ENCODE data around the gene AEBP2. TPM values are rescaled to one million over a fixed set of nuclear protein-coding genes. Genes with fewer than 3 reads are reported as not detected.

AEBP2 gene
- polyA plus RNA-seq, 1 donor (not counting 4 experiments of a cell fraction or from before 2014, with no cell fraction given): 19.6 TPM

GRCh38 chr12:19458733-19459132 is 19.4 kb downstream of the AEBP2 start:
- Histone ChIP-seq H3K27ac (ENCODE audit: control insufficient read depth, insufficient read depth, low read length) (no peak overlapping the region), H3K9ac (ENCODE audit: control insufficient read depth, extremely low read depth, insufficient read depth, low read length) (no peak overlapping the region), H4K20me1 (ENCODE audit: control insufficient read depth, extremely low read depth, insufficient read depth, low read length) (peaks cover 5% of the 10 kb centered on the region), H3K4me3 (ENCODE audit: control insufficient read depth in 2 of 3, extremely low read depth in 1 of 3, insufficient read depth in 2 of 3, low read depth in 1 of 3, low read length in 3 of 3) (no peak overlapping the region), H3K9me3 (ENCODE audit: control insufficient read depth, low read depth, low read length) (no peaks in the 10 kb centered on the region), H2AFZ (ENCODE audit: control insufficient read depth, low read length) (no peak overlapping the region), H3K36me3 (ENCODE audit: control insufficient read depth in 2 of 2, extremely low read depth in 1 of 2, insufficient read depth in 2 of 2, low read length in 2 of 2) (no peaks in the 10 kb centered on the region), H3K27me3 (ENCODE audit: control insufficient read depth, extremely low read depth, insufficient read depth, low read length) (no peaks in the 10 kb centered on the region), H3K9me1 (ENCODE audit: control insufficient read depth, extremely low read depth, insufficient read depth, low read length) (no peaks in the 10 kb centered on the region), H3K79me2 (ENCODE audit: control insufficient read depth, insufficient read depth, low read length) (peaks cover 87% of the 10 kb centered on the region), H3K4me1 (ENCODE audit: control insufficient read depth, extremely low read depth, insufficient read depth, low read length) (no peaks in the 10 kb centered on the region), H3K4me2 (ENCODE audit: control insufficient read depth, extremely low read depth, insufficient read depth, low read depth, low read length) (no peak overlapping the region)
- TF ChIP-seq CTCF (optimal IDR thresholded peaks at IDR 0.05 in 1 of 3, IDR thresholded peaks at IDR 0.05 in 1 of 3, conservative IDR thresholded peaks at IDR 0.05 in 1 of 3; ENCODE audit: extremely low read depth in 1 of 3, insufficient read depth in 2 of 3, low read length in 3 of 3) (no peak), EZH2 (IDR thresholded peaks at IDR 0.05; ENCODE audit: low read length) (no peak)
- no peak for FAIRE-seq
- DNase-seq (ENCODE audit: low read depth, low spot score): no peak
- dilution Hi-C loops (cut with MboI; ENCODE audit: extremely low pct_ligation_motif_present, low sequenced_read_pairs): no loop called here

GRCh38 chr12:19461999-19462398 is 22.7 kb downstream of the AEBP2 start:
- H3K79me2 ChIP-seq (ENCODE audit: control insufficient read depth, insufficient read depth, low read length): peaks cover 59% of the 10 kb centered on the region
- TF ChIP-seq CTCF (optimal IDR thresholded peaks at IDR 0.05 in 1 of 3, IDR thresholded peaks at IDR 0.05 in 1 of 3, conservative IDR thresholded peaks at IDR 0.05 in 1 of 3; ENCODE audit: extremely low read depth in 1 of 3, insufficient read depth in 2 of 3, low read length in 3 of 3) (no peak), EZH2 (IDR thresholded peaks at IDR 0.05; ENCODE audit: low read length) (no peak)
- no peak for FAIRE-seq

More at GRCh38 chr12:19461999-19462398, 22.7 kb downstream of the AEBP2 start:
- dilution Hi-C loops (cut with MboI; ENCODE audit: extremely low pct_ligation_motif_present, low sequenced_read_pairs): no loop called here
- H3K27me3 ChIP-seq (ENCODE audit: control insufficient read depth, extremely low read depth, insufficient read depth, low read length): no peaks in the 10 kb centered on the region
- H3K9me1 ChIP-seq (ENCODE audit: control insufficient read depth, extremely low read depth, insufficient read depth, low read length): no peaks in the 10 kb centered on the region
- H3K27ac ChIP-seq (ENCODE audit: control insufficient read depth, insufficient read depth, low read length): no peak overlapping the region
- H3K9ac ChIP-seq (ENCODE audit: control insufficient read depth, extremely low read depth, insufficient read depth, low read length): no peak overlapping the region
- DNase-seq (ENCODE audit: low read depth, low spot score): no peak
- no peaks in the 10 kb centered on the region for H4K20me1 ChIP-seq (ENCODE audit: control insufficient read depth, extremely low read depth, insufficient read depth, low read length)
- H3K36me3 ChIP-seq (ENCODE audit: control insufficient read depth in 2 of 2, extremely low read depth in 1 of 2, insufficient read depth in 2 of 2, low read length in 2 of 2): peaks cover 0 to 3% of the 10 kb centered on the region in 2 experiments
- no peak overlapping the region for H2AFZ ChIP-seq (ENCODE audit: control insufficient read depth, low read length)
- H3K4me2 ChIP-seq (ENCODE audit: control insufficient read depth, extremely low read depth, insufficient read depth, low read depth, low read length): no peak overlapping the region
- H3K4me3 ChIP-seq (ENCODE audit: control insufficient read depth in 2 of 3, extremely low read depth in 1 of 3, insufficient read depth in 2 of 3, low read depth in 1 of 3, low read length in 3 of 3): no peak overlapping the region
- no peaks in the 10 kb centered on the region for H3K9me3 ChIP-seq (ENCODE audit: control insufficient read depth, low read depth, low read length)
- no peaks in the 10 kb centered on the region for H3K4me1 ChIP-seq (ENCODE audit: control insufficient read depth, extremely low read depth, insufficient read depth, low read length)
